Glomerular endothelial cell (primary cell): Measurements from ENCODE around the gene LNX2. TPM values are rescaled to one million over a fixed set of nuclear protein-coding genes. Genes with fewer than 3 reads are reported as not detected.

ENCODE experiments used
- DNase-seq: peaks from one replicate; pipeline ENCODE4 v3.0.0-alpha.2; 2011; ENCODE audit warnings: low read depth, low spot score; ENCODE audit errors: extremely low read depth
- total RNA-seq: library from RNA; depleted of rRNA; stranded (reverse); fragments of >200 nt; gene quantifications from 2 replicates; pipeline ENCODE4 v1.2.3, GENCODE V29; 2015

The LNX2 gene
- total RNA-seq, 1 donor from 2014 or later, result 9.6 TPM

DNA sequence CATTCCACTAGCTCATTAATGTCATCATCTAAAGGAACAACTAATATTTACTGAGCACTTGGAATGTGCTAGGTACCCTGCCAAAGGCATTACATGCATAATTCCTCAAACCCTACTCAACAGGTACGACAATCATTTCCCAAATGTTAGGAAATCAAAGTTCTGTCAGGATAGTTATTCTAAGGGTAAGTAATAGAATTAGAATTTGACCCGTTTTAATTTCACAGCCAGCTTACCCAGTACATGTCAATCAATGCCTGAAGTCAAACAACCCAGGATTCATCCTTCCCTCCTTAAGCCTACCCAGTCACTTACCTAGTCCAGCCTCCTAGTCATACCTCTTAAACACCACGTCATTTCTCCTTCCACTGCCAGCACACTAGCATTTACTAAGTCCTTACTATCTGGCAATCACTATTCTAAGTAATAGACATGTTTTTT, 2.4 kb downstream of the LNX2 start:
- no peak for DNase-seq

DNA sequence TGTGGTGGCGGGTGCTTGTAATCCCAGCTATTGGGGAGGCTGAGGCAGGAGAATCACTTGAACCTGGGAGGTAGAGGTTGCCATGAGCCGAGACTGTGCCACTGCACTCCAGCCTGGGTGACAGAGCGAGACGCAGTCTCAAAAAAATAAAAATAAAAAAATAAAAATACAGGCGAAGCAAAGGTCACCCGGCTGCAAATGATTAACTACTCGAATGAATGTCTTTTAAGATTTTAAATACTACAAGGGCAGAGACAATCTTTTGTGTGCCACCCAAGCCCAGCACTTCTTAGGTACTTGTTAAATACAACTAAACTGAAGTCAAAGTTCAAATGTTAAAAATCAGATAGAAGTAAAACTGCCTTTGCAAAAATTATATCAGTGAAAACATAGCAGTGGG, 6.7 kb downstream of the LNX2 start:
- DNase-seq, result no peak

DNA sequence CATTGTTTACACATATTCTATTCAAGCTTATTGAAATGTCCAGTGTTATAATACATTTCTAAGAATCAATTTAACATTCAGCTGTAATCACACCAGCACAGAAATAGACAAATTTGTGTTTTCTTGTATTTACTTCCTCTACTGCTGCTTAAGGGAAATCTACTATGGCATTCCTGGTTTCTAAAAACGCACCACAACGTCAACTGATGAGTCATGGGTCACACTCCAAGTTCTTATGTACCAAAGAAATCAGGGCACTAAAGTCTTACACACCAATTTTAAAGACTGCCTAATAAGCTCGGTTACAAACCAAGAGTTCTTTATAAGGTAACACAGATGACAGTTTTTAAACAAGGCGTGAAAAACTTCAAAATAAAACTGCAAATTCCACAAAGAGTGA, 13.2 kb downstream of the LNX2 start:
- DNase-seq, result peak; percentile 82

DNA sequence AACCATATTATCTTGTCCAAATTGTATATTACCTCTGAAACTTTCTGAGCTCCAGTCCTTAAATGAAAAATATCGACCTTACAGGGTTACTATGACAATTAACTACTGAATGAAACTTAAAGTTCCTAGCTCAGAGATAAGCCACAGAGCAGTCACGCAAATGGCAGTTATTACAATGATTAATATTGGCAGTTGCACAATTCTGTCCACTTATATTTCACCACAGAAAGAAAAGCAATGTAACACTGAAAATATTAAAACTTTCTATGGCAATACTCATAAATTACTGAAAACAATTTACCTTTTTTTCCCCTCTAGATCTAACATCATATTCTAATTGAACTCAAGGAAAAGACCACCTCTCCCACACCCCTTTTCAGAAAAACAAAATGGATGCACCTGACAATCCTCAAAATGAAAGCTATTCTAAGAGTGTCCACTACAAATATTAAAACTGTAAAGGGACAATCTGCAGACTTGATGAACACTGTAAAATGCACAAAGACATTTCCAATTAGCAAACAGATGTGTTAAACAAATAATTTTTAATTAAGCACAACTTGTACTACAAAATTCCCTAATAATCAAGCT, 14.6 kb downstream of the LNX2 start:
- DNase-seq, result no peak

DNA sequence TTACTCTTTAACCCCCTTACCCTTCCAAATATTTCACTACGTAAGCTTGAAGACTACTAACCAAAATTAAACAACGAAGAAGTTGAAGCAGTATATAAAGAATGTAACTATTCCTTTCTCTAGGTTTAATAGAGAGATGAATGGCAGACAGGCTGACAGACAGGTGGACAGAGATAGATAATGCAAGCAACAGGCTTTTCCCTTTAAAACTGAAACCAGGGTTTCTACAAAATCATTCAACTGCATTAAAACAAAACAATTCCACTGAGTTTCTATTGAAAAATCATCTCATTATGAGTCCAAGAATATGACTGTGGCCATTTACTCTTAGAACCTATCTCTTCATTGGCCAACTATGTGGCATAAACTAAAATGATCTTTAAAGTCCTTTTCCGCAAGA, 15.2 kb downstream of the LNX2 start:
- DNase-seq, result no peak

DNA sequence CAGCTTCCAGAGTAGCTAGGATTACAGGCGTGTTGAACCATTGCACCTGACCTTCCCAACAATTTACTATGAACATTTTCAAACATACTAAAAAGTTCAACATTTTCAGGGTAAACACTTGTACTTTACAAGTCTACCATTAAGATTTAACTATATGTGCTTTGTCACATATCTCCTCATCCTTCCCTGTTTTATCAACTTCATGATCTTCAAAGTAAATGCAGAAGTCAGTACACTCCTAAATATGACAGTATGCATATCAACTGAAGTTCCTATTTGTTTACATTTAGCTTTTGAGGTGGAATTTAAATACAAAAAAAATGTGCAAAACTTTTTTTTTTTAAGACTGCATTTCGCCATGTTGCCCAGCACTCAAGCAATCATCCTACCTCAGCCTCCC, 18.5 kb downstream of the LNX2 start:
- no peak for DNase-seq

DNA sequence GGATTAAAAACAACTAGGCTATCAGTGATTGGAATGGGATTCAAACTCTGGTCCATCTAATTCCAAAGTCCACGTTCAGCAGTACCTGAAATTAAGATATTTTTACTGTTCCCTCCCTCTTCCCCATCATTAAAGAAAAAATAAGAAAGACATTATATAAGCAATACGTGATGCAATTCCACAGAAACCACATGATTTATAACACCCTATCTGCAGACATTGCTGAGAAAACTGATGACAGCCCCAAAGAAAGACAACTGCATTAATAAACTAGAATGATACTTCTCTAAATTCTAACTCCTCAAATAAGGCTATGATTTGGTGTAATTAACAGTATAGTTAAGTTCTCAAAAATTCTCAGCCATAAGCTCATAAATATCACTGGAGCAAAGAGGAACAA, 19.1 kb downstream of the LNX2 start:
- DNase-seq, result no peak

DNA sequence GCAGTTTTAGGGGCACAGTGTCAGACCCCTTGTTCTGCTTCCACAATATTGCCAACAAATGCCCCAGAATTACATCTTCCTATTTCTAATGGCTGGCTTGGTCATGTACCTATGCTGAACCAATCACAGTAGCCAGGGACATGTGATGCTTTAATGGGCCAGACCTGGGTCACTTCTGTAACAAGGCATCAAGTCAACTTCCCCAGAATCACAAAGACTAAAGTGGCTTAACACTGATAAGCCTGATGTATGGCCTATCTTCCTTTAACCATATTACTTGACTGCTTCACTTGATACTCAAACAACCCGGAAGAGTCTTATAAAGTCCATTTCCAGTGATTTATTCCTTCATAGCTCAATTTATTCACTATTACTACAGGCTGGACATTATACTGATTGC, 19.6 kb downstream of the LNX2 start:
- DNase-seq, result no peak

DNA sequence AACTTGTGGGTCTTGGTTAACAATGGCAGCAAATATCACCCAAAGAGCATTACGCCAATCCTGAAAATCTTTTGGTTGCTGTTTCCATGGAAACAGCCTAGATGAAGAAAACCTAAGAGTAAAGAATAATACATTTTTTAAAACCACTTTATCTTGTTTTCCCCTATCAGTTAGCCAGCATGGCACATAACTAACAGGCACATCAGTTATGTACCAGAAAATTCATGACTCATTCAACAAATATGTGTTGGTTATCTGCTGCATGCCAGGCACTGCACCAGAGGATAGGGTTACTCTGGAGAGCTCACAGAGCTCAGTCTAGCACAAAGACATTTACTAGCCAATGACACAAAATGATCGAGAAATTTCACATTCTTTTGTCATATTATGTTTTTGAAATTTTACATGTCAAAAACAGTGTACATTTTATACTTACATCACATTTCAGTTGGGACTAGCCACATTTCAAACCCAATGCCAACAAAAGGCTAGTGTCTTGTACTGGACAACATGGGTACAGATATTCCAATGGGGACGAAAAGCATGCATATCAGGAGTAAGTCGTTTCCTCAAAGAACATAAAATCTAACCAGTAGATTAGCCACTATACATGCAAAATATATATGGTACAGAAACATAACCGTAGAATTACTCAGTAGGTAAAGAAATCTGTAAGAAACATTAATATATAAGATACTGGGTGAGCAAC, 20.3 kb downstream of the LNX2 start:
- no peak for DNase-seq

DNA sequence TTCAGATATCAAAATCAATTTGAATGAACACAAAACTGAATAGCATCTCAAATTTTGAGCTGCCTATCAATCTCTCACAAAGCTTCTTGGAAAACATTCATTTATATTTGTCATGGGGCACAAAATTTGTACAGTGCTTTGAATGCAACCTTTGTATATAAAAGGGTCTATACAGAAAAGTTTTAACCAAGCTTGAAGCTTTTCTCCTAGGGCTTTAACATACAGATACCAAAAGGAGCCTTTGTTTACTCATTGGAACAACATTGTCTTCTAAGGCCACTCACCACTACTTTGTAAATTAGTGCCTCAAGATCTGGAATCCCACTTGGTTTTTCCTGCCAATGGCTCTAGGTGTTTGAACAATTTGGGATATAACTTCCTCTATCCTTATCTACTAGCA, 21.2 kb downstream of the LNX2 start:
- DNase-seq, result no peak

DNA sequence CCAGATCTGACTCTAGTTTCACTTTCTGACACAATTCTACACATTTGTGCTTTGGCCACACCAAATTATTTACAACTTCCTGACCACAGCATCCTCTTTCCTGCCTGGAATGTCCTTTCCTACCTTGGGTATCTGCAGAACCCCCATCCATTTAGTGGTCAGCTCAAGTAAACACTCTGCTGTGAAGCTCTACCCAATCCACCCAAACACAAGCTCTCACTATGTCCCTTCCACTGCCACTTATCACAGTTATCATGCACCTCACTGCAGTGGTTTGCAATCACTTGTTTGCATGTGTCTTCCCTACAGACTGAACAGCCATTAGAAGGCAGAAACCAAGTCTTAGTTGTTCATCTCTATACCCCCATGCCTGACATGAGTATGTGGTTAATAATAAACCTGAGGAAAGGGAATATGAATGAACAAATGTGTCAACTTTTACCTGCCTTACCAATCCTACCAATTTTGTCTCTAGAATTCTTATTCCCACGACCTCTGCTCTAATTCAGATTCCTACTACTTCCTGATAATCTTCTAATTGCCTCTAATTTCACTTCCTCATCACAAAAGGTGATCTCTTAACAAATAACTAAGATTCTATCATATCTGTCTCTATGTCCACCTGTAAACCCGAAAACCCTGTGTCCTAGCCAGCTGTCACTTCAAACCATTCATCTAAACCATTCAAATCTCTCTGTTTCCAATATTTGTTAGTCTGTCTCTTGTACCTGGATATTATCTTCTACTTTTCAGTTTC, 25.1 kb downstream of the LNX2 start:
- DNase-seq, result no peak

DNA sequence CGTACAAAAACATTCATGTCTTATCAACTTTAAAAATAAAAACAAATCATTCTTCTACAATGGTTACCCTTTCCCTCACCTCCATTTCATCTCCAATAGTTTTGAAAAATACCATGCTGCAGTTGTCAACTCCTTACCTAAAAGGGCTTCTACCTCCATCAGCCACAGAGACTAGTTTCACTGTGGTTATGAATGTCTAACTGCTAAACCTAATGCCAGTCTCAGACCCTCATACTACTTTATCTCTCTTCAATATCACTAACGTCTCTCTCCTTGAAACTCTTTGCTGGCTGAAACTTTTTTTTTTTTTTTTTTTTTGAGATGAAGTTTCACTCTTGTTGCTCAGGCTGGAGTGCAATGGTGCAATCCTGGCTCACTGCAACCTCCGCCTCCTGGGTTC, 27.1 kb downstream of the LNX2 start:
- no peak for DNase-seq

DNA sequence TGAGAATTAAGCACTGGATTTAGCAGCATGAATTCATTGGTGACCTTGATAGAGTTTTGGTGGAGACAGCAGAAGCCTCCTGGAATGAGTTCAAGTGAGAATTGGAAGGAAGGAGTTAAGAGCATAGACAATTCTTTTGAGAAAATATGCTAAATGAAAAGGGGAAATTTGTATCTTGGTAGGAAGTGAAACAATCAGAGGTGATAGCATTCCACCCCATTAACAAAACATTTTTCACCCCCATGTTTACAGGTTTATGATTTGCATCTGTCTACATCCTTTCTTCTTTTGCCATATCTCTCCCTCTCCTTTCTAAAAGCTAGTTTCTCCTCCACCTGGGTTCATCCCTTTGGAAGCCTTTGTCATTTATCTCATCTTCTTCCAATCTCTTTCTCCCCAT, 27.5 kb downstream of the LNX2 start:
- no peak for DNase-seq

DNA sequence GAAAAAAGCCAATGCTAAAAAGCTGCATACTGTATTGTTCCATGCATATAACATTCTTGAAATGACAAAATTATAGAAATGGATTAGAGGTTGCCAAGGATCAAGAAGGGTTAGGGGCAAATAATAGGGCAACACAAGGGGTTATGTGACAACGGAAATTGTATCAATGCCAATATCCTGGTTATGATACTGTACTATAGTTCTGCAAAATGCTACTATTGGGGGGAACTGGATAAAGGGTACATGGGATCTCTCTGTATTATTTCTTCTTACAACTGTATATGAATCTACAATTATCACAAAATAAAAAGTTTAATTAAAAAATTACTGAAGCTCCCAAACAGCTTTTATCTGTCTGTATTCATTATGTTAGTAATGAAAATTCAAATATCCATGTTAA, 31.9 kb downstream of the LNX2 start:
- no peak for DNase-seq

DNA sequence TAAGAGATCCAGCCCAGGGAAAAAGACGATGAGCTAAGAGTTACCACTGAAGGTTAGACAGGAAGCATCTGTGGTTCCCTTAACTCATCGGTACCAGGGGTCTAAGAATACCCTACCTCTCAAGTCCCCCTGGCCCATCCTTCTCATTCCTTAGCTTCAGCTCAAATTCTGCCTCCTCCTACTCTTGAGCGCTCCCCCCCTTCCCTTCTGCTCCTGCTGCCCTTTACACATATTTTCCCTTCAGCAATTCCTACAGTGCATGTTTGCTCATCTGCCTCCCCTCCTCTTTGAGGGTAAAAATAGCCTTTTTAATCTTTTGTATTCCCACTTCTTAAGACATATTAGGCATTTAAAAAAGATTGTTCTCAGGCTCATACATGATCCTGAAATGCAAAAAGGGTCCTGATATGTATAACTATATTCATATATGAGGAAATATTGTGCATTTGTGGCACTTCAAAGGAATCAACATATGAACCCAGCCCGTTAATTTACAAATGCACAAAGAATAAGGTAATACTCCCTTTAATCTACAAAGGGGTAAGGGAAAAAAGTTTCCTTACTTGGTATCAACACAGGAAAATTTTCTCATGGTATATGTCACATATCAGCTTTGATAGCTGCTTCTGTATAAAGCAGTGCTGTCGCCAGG, 33.1 kb downstream of the LNX2 start:
- no peak for DNase-seq

DNA sequence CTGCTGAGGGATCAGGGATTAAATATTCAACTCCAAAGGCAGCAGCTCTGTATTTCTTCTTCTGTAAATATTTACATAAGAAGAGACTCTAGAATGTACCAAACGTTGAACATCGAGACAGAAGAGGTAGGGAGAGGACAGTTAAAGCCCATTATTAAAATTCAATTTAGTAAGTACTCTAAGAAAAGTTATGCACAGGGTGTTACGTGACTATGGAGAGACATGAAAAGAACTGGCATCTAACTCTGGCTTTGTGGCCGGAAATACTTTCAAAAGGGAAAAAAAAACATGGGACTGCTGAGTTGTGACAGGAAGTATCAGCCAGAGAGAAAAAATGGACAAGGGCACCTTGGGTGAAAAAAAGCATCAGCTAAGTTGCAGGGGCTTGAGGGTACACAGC, 36.7 kb downstream of the LNX2 start:
- no peak for DNase-seq

DNA sequence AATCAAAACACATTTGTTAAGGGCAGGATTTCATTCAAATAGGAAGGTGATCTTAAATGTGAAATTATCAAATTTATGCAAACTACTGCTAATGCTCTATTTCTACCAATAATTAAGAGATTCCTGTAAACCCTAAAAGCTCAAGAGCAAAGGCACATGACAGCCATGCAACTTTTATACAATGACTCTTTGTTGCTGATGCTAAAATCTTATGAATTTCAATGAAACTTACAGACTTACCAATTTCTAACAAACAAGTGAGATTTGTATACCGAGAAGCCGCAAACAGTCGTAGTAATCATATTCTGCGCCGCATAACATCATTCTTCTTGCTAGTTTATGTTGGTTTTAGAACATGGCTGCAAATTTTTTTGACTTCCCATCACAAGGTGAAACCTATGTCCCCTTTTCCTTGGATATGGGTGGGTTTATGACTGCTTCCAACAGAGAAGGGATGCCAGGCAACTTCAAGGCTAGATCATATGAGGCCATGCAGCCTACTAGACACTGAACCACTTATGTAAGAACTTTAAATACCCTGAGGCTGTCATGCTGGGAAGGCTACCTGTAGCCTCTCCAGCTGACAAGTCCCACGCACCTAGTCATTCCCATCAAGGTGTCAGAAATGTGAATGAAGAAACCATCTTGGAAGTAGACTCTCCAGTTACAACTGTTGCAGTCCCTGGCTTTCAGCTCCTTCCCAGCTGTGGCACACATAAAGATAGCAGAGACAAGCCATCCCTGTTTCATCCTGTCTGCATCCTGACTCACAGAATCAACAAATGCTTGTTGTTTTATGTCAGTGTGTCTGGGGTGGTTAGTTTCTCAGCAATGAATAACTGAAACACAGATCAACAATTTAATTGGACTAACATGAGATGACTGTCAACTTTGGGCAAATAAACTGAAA, 42.0 kb downstream of the LNX2 start:
- no peak for DNase-seq

DNA sequence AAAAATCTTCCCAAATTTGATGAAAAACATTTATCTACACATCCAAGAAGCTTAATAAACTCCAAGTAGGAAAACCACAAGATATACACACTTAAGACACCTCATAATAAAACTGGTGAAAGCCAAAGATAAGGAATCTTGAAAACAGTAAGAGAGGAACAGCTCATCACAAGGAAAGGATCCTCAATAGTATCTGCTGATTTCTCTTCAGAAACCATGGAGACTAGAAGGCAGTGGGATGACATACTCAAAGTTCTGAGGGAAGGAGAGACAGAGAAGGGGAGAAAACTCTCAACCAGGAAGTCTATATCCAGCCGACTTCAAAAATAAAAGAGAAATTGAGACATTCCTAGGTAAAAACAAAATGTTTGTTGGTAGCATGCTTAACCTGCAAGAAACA, 45.7 kb downstream of the LNX2 start:
- no peak for DNase-seq

DNA sequence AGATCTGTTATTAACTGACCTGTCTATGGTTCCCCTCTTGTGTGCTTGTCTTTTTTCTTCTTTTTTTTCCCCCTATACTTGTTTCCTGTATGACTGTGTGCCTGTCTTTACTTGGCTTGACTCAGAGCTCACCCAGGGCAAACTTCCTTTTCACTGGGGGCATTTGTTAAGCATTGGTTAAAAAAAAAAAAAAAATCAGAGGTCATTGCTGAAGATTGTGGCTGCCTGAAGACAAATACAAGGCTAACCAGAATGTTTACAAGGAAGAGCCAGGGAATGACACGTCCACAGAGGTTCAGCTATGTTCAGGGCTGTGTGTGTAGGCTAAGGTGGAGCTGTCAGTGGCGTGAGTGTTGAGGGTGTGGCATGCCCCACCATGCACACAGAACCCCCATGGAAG, 47.1 kb downstream of the LNX2 start:
- DNase-seq, result no peak

DNA sequence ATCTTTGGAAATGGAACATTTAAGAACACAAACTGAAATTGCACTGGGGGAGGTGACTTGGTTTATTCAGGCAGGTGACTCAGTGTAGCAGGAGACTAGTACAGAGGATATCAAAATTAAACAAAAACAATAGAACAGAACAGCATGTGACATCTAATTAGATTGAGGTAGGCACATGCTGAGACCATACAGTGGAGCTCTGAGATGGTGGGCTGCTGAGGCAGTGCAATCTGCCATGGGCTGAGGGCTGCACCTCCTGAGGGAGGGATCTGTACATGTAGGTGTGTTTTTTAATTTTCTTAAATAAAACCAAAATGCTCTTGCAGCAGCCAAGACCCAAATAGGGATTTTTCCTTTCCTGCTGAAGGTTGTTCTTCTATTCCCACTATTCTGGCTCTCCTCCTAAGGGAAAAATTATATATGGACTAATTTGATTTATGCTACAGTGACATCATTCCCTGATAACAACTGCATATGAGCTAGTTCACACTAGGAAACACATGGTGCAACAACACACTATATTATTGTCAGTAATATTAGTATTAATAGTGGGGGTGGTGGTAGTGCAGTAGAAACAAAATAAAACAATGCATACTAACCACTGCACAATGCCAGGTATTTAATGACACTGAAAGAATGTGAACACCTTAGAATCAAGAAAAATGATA, 48.0 kb downstream of the LNX2 start:
- no peak for DNase-seq
